GM12878 (cell line): ENCODE measurements around the gene SPRYD3. TPM values are rescaled to one million over a fixed set of nuclear protein-coding genes. Genes with fewer than 3 reads are reported as not detected.

Source experiments
- ATAC-seq: fragments of 200-7000 bp; cut with Tn5 transposase; 3 replicates; pipeline ENCODE4 v1.9.1; 2020; ENCODE audit warnings: mild to moderate bottlenecking, moderate library complexity
- BruUV-seq: library from RNA; stranded (reverse); fragments of 400-500 nt; replicated peaks from 2 replicates; lab custom pipeline; 2021; lab: Mats Ljungman, UMichigan
- CTCF ChIA-PET: fragments of 300-600 bp; sonication (Branson Sonifier 250); formaldehyde crosslinking; extraction: SDS; loops from one replicate; lab custom pipeline; 2021; ENCODE audit warnings: inconsistent platforms; lab: Yijun Ruan, JAX
- POLR2A ChIA-PET: fragments of 350-600 bp; formaldehyde crosslinking; extraction: SDS; loops from one replicate; lab custom pipeline; 2021; ENCODE audit warnings: inconsistent platforms; lab: Charles Lee
- RAD21 ChIA-PET: fragments of 300-600 bp; sonication (Branson Sonifier 250); formaldehyde crosslinking; loops from one replicate; lab custom pipeline; 2023; ENCODE audit warnings: antibody characterized with exemption; ENCODE audit not compliant: unreplicated experiment; lab: Charles Lee
- SMC1A ChIA-PET: fragments of 300-600 bp; sonication (Branson Sonifier 250); formaldehyde crosslinking; loops from one replicate; lab custom pipeline; 2023; ENCODE audit not compliant: unreplicated experiment, uncharacterized antibody; lab: Charles Lee
- DNase-seq: peaks from one replicate; pipeline ENCODE4 v3.0.0-alpha.2; 2011; ENCODE audit warnings: low read depth, low spot score
- FAIRE-seq: peaks from 3 replicates; lab custom pipeline; 2011; peaks lifted over from hg19 to GRCh38; lab: Jason Lieb, UNC
- H2AFZ ChIP-seq: 2 replicates; pipeline ENCODE4 v1.6.0; 2011; ENCODE audit warnings: low read depth, low read length, control low read depth; ENCODE audit not compliant: control insufficient read depth
- H3K27ac ChIP-seq: 2 replicates; pipeline ENCODE4 v1.5.1; 2011; ENCODE audit warnings: control low read depth; ENCODE audit not compliant: control insufficient read depth, insufficient read depth
- H3K27me3 ChIP-seq, 2 experiments: replicated peaks in 1 of 2; 2 replicates each; pipeline versions ENCODE4 v1.6.0 to v1.6.1; 2011; ENCODE audit warnings: low read length in 1 of 2; ENCODE audit not compliant: control insufficient read depth in 2 of 2, insufficient read depth in 2 of 2
- H3K36me3 ChIP-seq, 2 experiments: 2 replicates each; pipeline ENCODE4 v1.5.1; 2011; ENCODE audit warnings: low read length in 1 of 2; ENCODE audit not compliant: control insufficient read depth in 2 of 2, insufficient read depth in 2 of 2
- H3K4me1 ChIP-seq: 2 replicates; pipeline ENCODE4 v1.6.1; 2011; ENCODE audit warnings: mild to moderate bottlenecking, low read length, moderate library complexity, mixed read lengths; ENCODE audit not compliant: control insufficient read depth, insufficient read depth
- H3K4me2 ChIP-seq: 2 replicates; pipeline ENCODE4 v1.6.0; 2011; ENCODE audit warnings: control low read depth; ENCODE audit not compliant: control insufficient read depth, insufficient read depth
- H3K4me3 ChIP-seq: fragments of 200-600 bp; sonication (generic); 2 replicates; pipeline ENCODE4 v1.5.1; 2016
- H3K79me2 ChIP-seq: 2 replicates; pipeline ENCODE4 v1.6.0; 2011; ENCODE audit warnings: low read length; ENCODE audit not compliant: control insufficient read depth, insufficient read depth
- H3K9ac ChIP-seq: 2 replicates; pipeline ENCODE4 v1.8.0; 2011; ENCODE audit warnings: low read length, control low read depth, mixed read lengths; ENCODE audit not compliant: control insufficient read depth, insufficient read depth
- H3K9me3 ChIP-seq: replicated peaks from 3 replicates; pipeline ENCODE4 v1.5.1; 2011; ENCODE audit warnings: mild to moderate bottlenecking, low read length; ENCODE audit not compliant: control insufficient read depth, insufficient read depth
- H4K20me1 ChIP-seq: 2 replicates; pipeline ENCODE4 v1.6.0; 2011; ENCODE audit not compliant: control insufficient read depth, insufficient read depth
- BHLHE40 ChIP-seq, 2 experiments: fragments of 450-650 bp in 1 of 2; IDR thresholded peaks; 2 replicates each; pipeline ENCODE4 v1.6.1; 2011 to 2017; ENCODE audit warnings: low read depth in 2 of 2, borderline replicate concordance in 1 of 2, improper control_type of control experiment in 1 of 2, low read length in 1 of 2, mild to moderate bottlenecking in 1 of 2
- CBX3 ChIP-seq: fragments of 200-600 bp; sonication (generic); IDR thresholded peaks from 2 replicates; pipeline ENCODE4 v1.6.1; 2016; ENCODE audit warnings: low read depth, borderline replicate concordance
- CBX5 ChIP-seq: sonication (generic); IDR thresholded peaks from 2 replicates; pipeline ENCODE4 v1.6.1; 2016; ENCODE audit warnings: low read depth, moderate library complexity, mild to moderate bottlenecking, inconsistent platforms
- CTCF ChIP-seq, 3 experiments: IDR thresholded peaks in 2 of 3; conservative IDR thresholded peaks in 1 of 3; 2 replicates each; pipeline ENCODE4 v1.5.1; 2011; ENCODE audit warnings: low read depth in 3 of 3, low read length in 3 of 3, mild to moderate bottlenecking in 3 of 3, control low read depth in 2 of 3, moderate library complexity in 2 of 3, inconsistent platforms in 1 of 3, mixed read lengths in 1 of 3; ENCODE audit not compliant: control insufficient read depth in 2 of 3, insufficient read depth in 1 of 3; ENCODE audit errors: extremely low read depth in 1 of 3
- DPF2 ChIP-seq: fragments of 450-650 bp; IDR thresholded peaks from 2 replicates; pipeline ENCODE4 v1.6.1; 2017; ENCODE audit warnings: mild to moderate bottlenecking
- HCFC1 ChIP-seq: fragments of 150-350 bp; IDR thresholded peaks from 2 replicates; pipeline ENCODE4 v1.6.1; 2014; ENCODE audit warnings: low read length
- NKRF ChIP-seq: fragments of 450-650 bp; conservative IDR thresholded peaks from 2 replicates; pipeline ENCODE4 v1.6.1; 2017; ENCODE audit warnings: mild to moderate bottlenecking, moderate library complexity
- NR2C2 ChIP-seq: IDR thresholded peaks from 2 replicates; pipeline ENCODE4 v1.6.1; 2011; ENCODE audit warnings: borderline replicate concordance, low read depth; ENCODE audit not compliant: control insufficient read depth, insufficient read length
- NRF1 ChIP-seq: conservative IDR thresholded peaks from 2 replicates; pipeline ENCODE4 v1.6.1; 2011; ENCODE audit warnings: mild to moderate bottlenecking, low read depth, low read length, improper control_type of control experiment
- POLR2AphosphoS2 ChIP-seq: IDR thresholded peaks from 2 replicates; pipeline ENCODE4 v1.6.1; 2011; ENCODE audit warnings: low read depth, mild to moderate bottlenecking, low read length, improper control_type of control experiment, moderate library complexity
- RUNX3 ChIP-seq: IDR thresholded peaks from 2 replicates; pipeline ENCODE4 v1.6.1; 2012; ENCODE audit warnings: low read length, inconsistent platforms
- SMARCA5 ChIP-seq: fragments of 450-650 bp; IDR thresholded peaks from 2 replicates; pipeline ENCODE4 v1.6.1; 2017; ENCODE audit warnings: mild to moderate bottlenecking
- SP1 ChIP-seq: IDR thresholded peaks from one replicate; pipeline ENCODE4 v1.6.1; 2011; ENCODE audit warnings: low read depth, low read length
- SREBF1 ChIP-seq: IDR thresholded peaks from 2 replicates; pipeline ENCODE4 v1.6.1; 2012; ENCODE audit warnings: mild to moderate bottlenecking, low read length
- SREBF2 ChIP-seq: IDR thresholded peaks from 2 replicates; pipeline ENCODE4 v1.6.1; 2012; ENCODE audit warnings: mild to moderate bottlenecking, low read length
- TCF3 ChIP-seq: IDR thresholded peaks from 2 replicates; pipeline ENCODE4 v1.6.1; 2012; ENCODE audit warnings: low read depth, mild to moderate bottlenecking, low read length, borderline replicate concordance; ENCODE audit not compliant: insufficient read depth
- WGBS: methylation state at CpG from one replicate; pipeline ENCODE4 v1.1.6; 2016; ENCODE audit warnings: low lambda C conversion rate; ENCODE audit not compliant: insufficient replicate concordance, insufficient coverage; ENCODE audit errors: missing lambda C conversion rate; 5-methylcytosine and 5-hydroxymethylcytosine counted together
- in situ Hi-C: fragments of 300-500 bp; cut with MboI; formaldehyde crosslinking; loops from 9 replicates; pipeline ENCODE4 v1.14.3; 2018; ENCODE audit warnings: mixed read lengths
- intact Hi-C: fragments of 100-400 bp; cut with micrococcal nuclease; formaldehyde crosslinking; loops from one replicate; pipeline ENCODE4 v1.14.2; 2022; ENCODE audit not compliant: unreplicated experiment
- polyA plus RNA-seq, 11 experiments: library from polyadenylated mRNA; depleted of rRNA in 4 of 11; unstranded in 6 of 11; stranded (reverse) in 5 of 11; fragments of >200 nt; fragmentation: Nextera tagmentation in 4 of 11; fragmentation: Illumina TruSeq in 1 of 11; extraction: Ambion mirVana in 4 of 11; extraction: Trizol in 1 of 11; gene quantifications; 1 replicate in 1 of 11; 2 replicates in 10 of 11; pipeline versions ENCODE4 v1.2.1 to v1.2.3, GENCODE V29; 2011 to 2016; ENCODE audit warnings: inconsistent platforms in 2 of 11, missing spikeins in 2 of 11, low read depth in 1 of 11
- total RNA-seq, 4 experiments: library from RNA; depleted of rRNA in 3 of 4; stranded (reverse); fragments of >200 nt in 3 of 4; fragmentation: Illumina TruSeq in 1 of 4; extraction: Trizol in 1 of 4; gene quantifications; 2 replicates each; pipeline versions ENCODE4 v1.2.1 to v1.2.3, GENCODE V29; 2013 to 2021

The SPRYD3 gene
- total and polyA plus RNA-seq, 10 of the 15 experiments (the other 5 are each of a cell fraction or from before 2014, with no cell fraction given), result 2.3 to 26.4 (median 20.2) TPM

GRCh38 chr12:53118751-53119300 lies 39.6 kb upstream of the SPRYD3 start:
- POLR2A ChIA-PET, result no interaction called here
- BruUV-seq, result no TSS peak

More at GRCh38 chr12:53118751-53119300, 39.6 kb upstream of the SPRYD3 start:
- 34% methylated on average over 8 of the region's 8 CpGs for WGBS
- Histone ChIP-seq H3K27me3 (no peaks in the 10 kb centered on the region), H3K4me1 (no peaks in the 10 kb centered on the region), H3K79me2 (no peaks in the 10 kb centered on the region), H3K9me3 (no peaks in the 10 kb centered on the region), H3K27ac (no peak overlapping the region), H4K20me1 (no peaks in the 10 kb centered on the region), H3K9ac (no peak overlapping the region), H3K36me3 (no peaks in the 10 kb centered on the region), H3K4me2 (no peak overlapping the region), H2AFZ (no peak overlapping the region), H3K4me3 (no peak overlapping the region)
- FAIRE-seq, result no peak
- RAD21 ChIA-PET, result no interaction called here
- SMC1A ChIA-PET, result no interaction called here
- in situ Hi-C loops (no loop called here), intact Hi-C loops (no loop called here)
- no peak for ATAC-seq
- TF ChIP-seq RUNX3 (no peak), SREBF1 (no peak), CBX3 (no peak), SREBF2 (no peak), DPF2 (no peak), NRF1 (no peak), NR2C2 (no peak), TCF3 (no peak), SP1 (no peak), SMARCA5 (no peak), BHLHE40 (IDR thresholded peaks at IDR 0.05; ENCODE audit: borderline replicate concordance in 1 of 2, low read depth in 2 of 2, low read length in 1 of 2) (no peak), HCFC1 (no peak), CBX5 (no peak), NKRF (no peak), POLR2AphosphoS2 (no peak), CTCF (IDR thresholded peaks at IDR 0.05 in 2 of 3, conservative IDR thresholded peaks at IDR 0.05 in 1 of 3; ENCODE audit: control insufficient read depth in 2 of 3, extremely low read depth in 1 of 3, insufficient read depth in 1 of 3, low read depth in 3 of 3, low read length in 3 of 3) (no peak)
- CTCF ChIA-PET, result interaction anchor here (1.5 kb wide), 1 partner anchor 14 kb away, joined by 5 read pairs; no protein-coding TSS in a partner anchor
- DNase-seq, result no peak
